HepG2 (cell line): ENCODE data around the gene ATP4A. TPM values are rescaled to one million over a fixed set of nuclear protein-coding genes. Genes with fewer than 3 reads are reported as not detected.
A peak's percentile ranks its signal among the peaks of the same experiment; 100 is the strongest.

Experiments
- ATF7-NPFF ChIP-seq: sonication (generic); formaldehyde crosslinking; IDR thresholded peaks from 2 replicates; pipeline ENCODE4 v1.8.1; 2023; ENCODE audit warnings: mild to moderate bottlenecking, low read depth, missing genetic modification reagents, moderate library complexity
- BORCS8-MEF2B ChIP-seq: sonication (generic); formaldehyde crosslinking; IDR thresholded peaks from 2 replicates; pipeline ENCODE4 v1.8.0; 2022; ENCODE audit warnings: mild to moderate bottlenecking, missing genetic modification reagents
- BRCA1 ChIP-seq: sonication (generic); formaldehyde crosslinking; IDR thresholded peaks from 2 replicates; pipeline ENCODE4 v1.4.0; 2020; ENCODE audit warnings: missing genetic modification reagents
- CAMTA2 ChIP-seq: sonication (generic); formaldehyde crosslinking; IDR thresholded peaks from 2 replicates; pipeline ENCODE4 v1.4.0; 2020; ENCODE audit warnings: mild to moderate bottlenecking, missing genetic modification reagents, borderline replicate concordance
- CBX5 ChIP-seq: sonication (generic); formaldehyde crosslinking; IDR thresholded peaks from 2 replicates; pipeline ENCODE4 v1.4.0; 2020; ENCODE audit warnings: missing genetic modification reagents, borderline replicate concordance
- CHD4 ChIP-seq: fragments of 200-600 bp; sonication (generic); IDR thresholded peaks from 2 replicates; pipeline ENCODE4 v1.7.0; 2017; ENCODE audit warnings: mild to moderate bottlenecking, low read length, borderline replicate concordance
- FOSL2 ChIP-seq: sonication (generic); formaldehyde crosslinking; IDR thresholded peaks from 2 replicates; pipeline ENCODE4 v1.4.0; 2020; ENCODE audit warnings: missing genetic modification reagents
- MED8 ChIP-seq: sonication (generic); formaldehyde crosslinking; IDR thresholded peaks from 2 replicates; pipeline ENCODE4 v1.8.1; 2023; ENCODE audit warnings: mild to moderate bottlenecking, missing genetic modification reagents; ENCODE audit not compliant: insufficient replicate concordance
- MEIS2 ChIP-seq: sonication (generic); formaldehyde crosslinking; IDR thresholded peaks from 2 replicates; pipeline ENCODE4 v1.9.0; 2021; ENCODE audit warnings: mild to moderate bottlenecking, missing genetic modification reagents
- NFE2L1 ChIP-seq: sonication (generic); formaldehyde crosslinking; IDR thresholded peaks from 2 replicates; pipeline ENCODE4 v1.4.0; 2020; ENCODE audit warnings: missing genetic modification reagents, mild to moderate bottlenecking, borderline replicate concordance
- NR2F6 ChIP-seq, 2 experiments: IDR thresholded peaks; 2 replicates each; pipeline ENCODE4 v1.6.1; 2016; ENCODE audit warnings: antibody characterized with exemption in 1 of 2, mild to moderate bottlenecking in 1 of 2
- POLR2A ChIP-seq, 2 experiments: IDR thresholded peaks; 2 replicates each; pipeline ENCODE4 v1.6.1; 2011; ENCODE audit warnings: low read depth in 2 of 2, low read length in 2 of 2, mild to moderate bottlenecking in 1 of 2, moderate library complexity in 1 of 2; ENCODE audit not compliant: insufficient read depth in 1 of 2
- TEAD3 ChIP-seq: optimal IDR thresholded peaks from 2 replicates; pipeline ENCODE3; 2016; ENCODE audit warnings: borderline replicate concordance
- ZBTB38 ChIP-seq: sonication (generic); formaldehyde crosslinking; IDR thresholded peaks from 2 replicates; pipeline ENCODE4 v1.5.1; 2020; ENCODE audit warnings: mild to moderate bottlenecking, missing genetic modification reagents
- ZNF274 ChIP-seq: sonication (generic); formaldehyde crosslinking; IDR thresholded peaks from 2 replicates; pipeline ENCODE4 v1.5.1; 2020; ENCODE audit warnings: mild to moderate bottlenecking, missing genetic modification reagents
- ZNF530 ChIP-seq: sonication (generic); formaldehyde crosslinking; IDR thresholded peaks from 2 replicates; pipeline ENCODE4 v1.5.0; 2020; ENCODE audit warnings: low read depth, mild to moderate bottlenecking, missing genetic modification reagents
- ZNF547 ChIP-seq: sonication (generic); formaldehyde crosslinking; IDR thresholded peaks from 2 replicates; pipeline ENCODE4 v1.5.1; 2020; ENCODE audit warnings: mild to moderate bottlenecking, missing genetic modification reagents
- ZNF777 ChIP-seq: sonication (generic); formaldehyde crosslinking; IDR thresholded peaks from 2 replicates; pipeline ENCODE4 v1.4.0; 2020; ENCODE audit warnings: missing genetic modification reagents
- ZNF780A ChIP-seq: sonication (generic); formaldehyde crosslinking; IDR thresholded peaks from 2 replicates; pipeline ENCODE4 v1.8.0; 2022; ENCODE audit warnings: mild to moderate bottlenecking, missing genetic modification reagents, moderate library complexity
- polyA plus RNA-seq, 8 experiments: library from polyadenylated mRNA; depleted of rRNA in 3 of 8; stranded (reverse) in 7 of 8; unstranded in 1 of 8; fragments of >200 nt; fragmentation: Illumina TruSeq in 4 of 8; extraction: Trizol in 4 of 8; gene quantifications; 2 replicates each; pipeline versions ENCODE4 v1.2.1 to v1.2.3, GENCODE V29; 2011 to 2016; ENCODE audit warnings: low read depth in 4 of 8, missing spikeins in 1 of 8, mixed read lengths in 1 of 8; ENCODE audit not compliant: insufficient read depth in 1 of 8
- total RNA-seq, 5 experiments: library from RNA; depleted of rRNA; stranded (reverse); fragments of >200 nt; fragmentation: Illumina TruSeq; extraction: Trizol; gene quantifications; 2 replicates each; pipeline ENCODE4 v1.2.3, GENCODE V29; 2016; ENCODE audit warnings: low read depth in 1 of 5
- TF ChIP-seq, protein P1 (sequence below): sonication (generic); formaldehyde crosslinking; IDR thresholded peaks from 2 replicates; pipeline ENCODE4 v1.4.0; 2020; ENCODE audit warnings: low read depth, missing genetic modification reagents
- TF ChIP-seq, protein P2 (sequence below): IDR thresholded peaks from 2 replicates; pipeline ENCODE4 v1.6.1; 2016; ENCODE audit warnings: missing genetic modification reagents, missing compliant biosample characterization
- TF ChIP-seq, protein P3 (sequence below): sonication (generic); formaldehyde crosslinking; IDR thresholded peaks from 2 replicates; pipeline ENCODE4 v1.4.0; 2020; ENCODE audit warnings: missing genetic modification reagents
- TF ChIP-seq, protein P4 (sequence below): sonication (generic); formaldehyde crosslinking; IDR thresholded peaks from 2 replicates; pipeline ENCODE4 v1.8.1; 2023; ENCODE audit warnings: missing genetic modification reagents, inconsistent platforms, borderline replicate concordance

ATP4A gene
- total and polyA plus RNA-seq, 2 of the 13 experiments (the other 11 are each of a cell fraction or from before 2014, with no cell fraction given), result 0.08 to 0.11 TPM

DNA sequence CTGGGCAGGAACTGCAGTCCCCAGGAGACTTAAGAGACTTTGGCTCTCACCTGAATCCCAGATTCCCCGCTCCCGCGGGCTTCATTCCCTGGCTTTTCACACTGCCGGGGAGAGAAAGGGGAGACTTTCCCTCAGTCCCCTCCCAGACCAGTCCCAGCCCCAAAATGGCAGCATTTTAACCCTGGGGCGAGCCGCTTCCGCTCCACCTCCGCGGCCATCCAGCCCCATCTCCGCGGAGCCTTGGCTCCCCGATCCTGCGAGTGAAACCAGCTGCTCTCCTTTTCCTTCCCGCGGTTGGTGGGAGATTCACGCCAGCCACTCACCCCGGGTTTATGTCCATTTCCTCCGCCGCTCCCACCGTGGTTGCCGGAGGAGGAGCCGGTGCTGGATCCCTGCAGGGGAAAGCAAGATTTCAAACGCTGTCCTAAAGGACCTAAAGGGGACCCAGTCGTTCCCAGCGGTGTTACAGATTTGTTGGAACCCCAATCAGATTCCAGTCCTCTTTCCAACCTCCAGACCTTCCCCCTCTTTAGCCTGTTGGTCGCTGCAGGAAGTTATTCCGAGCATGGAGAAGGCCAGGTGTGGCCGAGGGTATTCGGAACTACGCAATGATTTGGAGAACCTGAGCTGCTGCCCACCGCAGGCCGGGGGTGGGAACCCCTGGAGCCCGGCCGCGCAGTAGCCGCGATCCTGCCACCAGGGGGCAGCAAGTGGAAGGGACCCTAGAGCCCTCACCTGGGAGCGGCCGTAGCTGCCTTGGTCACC lies 53.4 kb downstream of the ATP4A start (continued):
- TF ChIP-seq, protein P1, sequence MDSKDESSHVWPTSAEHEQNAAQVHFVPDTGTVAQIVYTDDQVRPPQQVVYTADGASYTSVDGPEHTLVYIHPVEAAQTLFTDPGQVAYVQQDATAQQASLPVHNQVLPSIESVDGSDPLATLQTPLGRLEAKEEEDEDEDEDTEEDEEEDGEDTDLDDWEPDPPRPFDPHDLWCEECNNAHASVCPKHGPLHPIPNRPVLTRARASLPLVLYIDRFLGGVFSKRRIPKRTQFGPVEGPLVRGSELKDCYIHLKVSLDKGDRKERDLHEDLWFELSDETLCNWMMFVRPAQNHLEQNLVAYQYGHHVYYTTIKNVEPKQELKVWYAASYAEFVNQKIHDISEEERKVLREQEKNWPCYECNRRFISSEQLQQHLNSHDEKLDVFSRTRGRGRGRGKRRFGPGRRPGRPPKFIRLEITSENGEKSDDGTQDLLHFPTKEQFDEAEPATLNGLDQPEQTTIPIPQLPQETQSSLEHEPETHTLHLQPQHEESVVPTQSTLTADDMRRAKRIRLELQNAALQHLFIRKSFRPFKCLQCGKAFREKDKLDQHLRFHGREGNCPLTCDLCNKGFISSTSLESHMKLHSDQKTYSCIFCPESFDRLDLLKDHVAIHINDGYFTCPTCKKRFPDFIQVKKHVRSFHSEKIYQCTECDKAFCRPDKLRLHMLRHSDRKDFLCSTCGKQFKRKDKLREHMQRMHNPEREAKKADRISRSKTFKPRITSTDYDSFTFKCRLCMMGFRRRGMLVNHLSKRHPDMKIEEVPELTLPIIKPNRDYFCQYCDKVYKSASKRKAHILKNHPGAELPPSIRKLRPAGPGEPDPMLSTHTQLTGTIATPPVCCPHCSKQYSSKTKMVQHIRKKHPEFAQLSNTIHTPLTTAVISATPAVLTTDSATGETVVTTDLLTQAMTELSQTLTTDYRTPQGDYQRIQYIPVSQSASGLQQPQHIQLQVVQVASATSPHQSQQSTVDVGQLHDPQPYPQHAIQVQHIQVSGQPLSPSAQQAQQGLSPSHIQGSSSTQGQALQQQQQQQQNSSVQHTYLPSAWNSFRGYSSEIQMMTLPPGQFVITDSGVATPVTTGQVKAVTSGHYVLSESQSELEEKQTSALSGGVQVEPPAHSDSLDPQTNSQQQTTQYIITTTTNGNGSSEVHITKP, result peak; percentile 67; the same call in 1 of the 2 replicates
- TF ChIP-seq ZNF780A, result no peak
- no peak for TF ChIP-seq NFE2L1
- TF ChIP-seq, protein P2, sequence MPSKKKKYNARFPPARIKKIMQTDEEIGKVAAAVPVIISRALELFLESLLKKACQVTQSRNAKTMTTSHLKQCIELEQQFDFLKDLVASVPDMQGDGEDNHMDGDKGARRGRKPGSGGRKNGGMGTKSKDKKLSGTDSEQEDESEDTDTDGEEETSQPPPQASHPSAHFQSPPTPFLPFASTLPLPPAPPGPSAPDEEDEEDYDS (CRISPR knock-in tag), result peak; percentile 31; the same call in 1 of the 2 replicates
- no peak for TF ChIP-seq CHD4
- TF ChIP-seq ATF7-NPFF (CRISPR knock-in tag), result no peak
- peak; percentile 52 for TF ChIP-seq MED8 (CRISPR knock-in tag)
- TF ChIP-seq, protein P3, sequence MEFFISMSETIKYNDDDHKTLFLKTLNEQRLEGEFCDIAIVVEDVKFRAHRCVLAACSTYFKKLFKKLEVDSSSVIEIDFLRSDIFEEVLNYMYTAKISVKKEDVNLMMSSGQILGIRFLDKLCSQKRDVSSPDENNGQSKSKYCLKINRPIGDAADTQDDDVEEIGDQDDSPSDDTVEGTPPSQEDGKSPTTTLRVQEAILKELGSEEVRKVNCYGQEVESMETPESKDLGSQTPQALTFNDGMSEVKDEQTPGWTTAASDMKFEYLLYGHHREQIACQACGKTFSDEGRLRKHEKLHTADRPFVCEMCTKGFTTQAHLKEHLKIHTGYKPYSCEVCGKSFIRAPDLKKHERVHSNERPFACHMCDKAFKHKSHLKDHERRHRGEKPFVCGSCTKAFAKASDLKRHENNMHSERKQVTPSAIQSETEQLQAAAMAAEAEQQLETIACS, result no peak; the same call in 1 of the 2 replicates
- peak; percentile 82; the same call in 1 of the 2 replicates for TF ChIP-seq ZNF547 (CRISPR knock-in tag)
- no peak for TF ChIP-seq ZBTB38 (CRISPR knock-in tag)
- TF ChIP-seq TEAD3 (CRISPR knock-in tag), result peak; percentile 100
- no peak for TF ChIP-seq ZNF530 (CRISPR knock-in tag)
- TF ChIP-seq CBX5 (CRISPR knock-in tag), result peak; percentile 66; the same call in 1 of the 2 replicates
- TF ChIP-seq MEIS2 (CRISPR knock-in tag), result peak; percentile 4; the same call in 1 of the 2 replicates
- 0 out of 2 replicates have a peak, but pooled peaks have one; percentile 18 for TF ChIP-seq CAMTA2
- TF ChIP-seq, protein P4, sequence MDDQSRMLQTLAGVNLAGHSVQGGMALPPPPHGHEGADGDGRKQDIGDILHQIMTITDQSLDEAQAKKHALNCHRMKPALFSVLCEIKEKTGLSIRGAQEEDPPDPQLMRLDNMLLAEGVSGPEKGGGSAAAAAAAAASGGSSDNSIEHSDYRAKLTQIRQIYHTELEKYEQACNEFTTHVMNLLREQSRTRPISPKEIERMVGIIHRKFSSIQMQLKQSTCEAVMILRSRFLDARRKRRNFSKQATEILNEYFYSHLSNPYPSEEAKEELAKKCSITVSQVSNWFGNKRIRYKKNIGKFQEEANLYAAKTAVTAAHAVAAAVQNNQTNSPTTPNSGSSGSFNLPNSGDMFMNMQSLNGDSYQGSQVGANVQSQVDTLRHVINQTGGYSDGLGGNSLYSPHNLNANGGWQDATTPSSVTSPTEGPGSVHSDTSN (CRISPR knock-in tag), result no peak; the same call in 1 of the 2 replicates
- no peak for TF ChIP-seq ZNF777 (CRISPR knock-in tag)
- peak; percentile 51 for TF ChIP-seq FOSL2 (CRISPR knock-in tag)
- TF ChIP-seq POLR2A (IDR thresholded peaks at IDR 0.05; ENCODE audit: insufficient read depth in 1 of 2, low read depth in 2 of 2, low read length in 2 of 2), result peak; percentile 23 to 50; a peak in 2 of 4 replicates
- peak; percentile 63; the same call in 1 of the 2 replicates for TF ChIP-seq BORCS8-MEF2B
- no peak for TF ChIP-seq NR2F6 (IDR thresholded peaks at IDR 0.05)
- TF ChIP-seq NR2F6 (CRISPR knock-in tag; IDR thresholded peaks at IDR 0.05), result peak; percentile 49; the same call in 1 of the 2 replicates
- no peak for TF ChIP-seq BRCA1 (CRISPR knock-in tag)
- TF ChIP-seq ZNF274, result peak; percentile 19; the same call in 1 of the 2 replicates
